ENCODE measurements around the gene CLCN7. TPM values are rescaled to one million over a fixed set of nuclear protein-coding genes. Genes with fewer than 3 reads are reported as not detected.
"Not testable (repeated sequence)": the region's sequence is repeated elsewhere in the genome, so short reads cannot be mapped to it uniquely, and the experiment has no call there.

CLCN7 gene
- total RNA-seq, 4 donors from 2014 or later = 46.3 to 140 (median 72.4) TPM

DNA sequence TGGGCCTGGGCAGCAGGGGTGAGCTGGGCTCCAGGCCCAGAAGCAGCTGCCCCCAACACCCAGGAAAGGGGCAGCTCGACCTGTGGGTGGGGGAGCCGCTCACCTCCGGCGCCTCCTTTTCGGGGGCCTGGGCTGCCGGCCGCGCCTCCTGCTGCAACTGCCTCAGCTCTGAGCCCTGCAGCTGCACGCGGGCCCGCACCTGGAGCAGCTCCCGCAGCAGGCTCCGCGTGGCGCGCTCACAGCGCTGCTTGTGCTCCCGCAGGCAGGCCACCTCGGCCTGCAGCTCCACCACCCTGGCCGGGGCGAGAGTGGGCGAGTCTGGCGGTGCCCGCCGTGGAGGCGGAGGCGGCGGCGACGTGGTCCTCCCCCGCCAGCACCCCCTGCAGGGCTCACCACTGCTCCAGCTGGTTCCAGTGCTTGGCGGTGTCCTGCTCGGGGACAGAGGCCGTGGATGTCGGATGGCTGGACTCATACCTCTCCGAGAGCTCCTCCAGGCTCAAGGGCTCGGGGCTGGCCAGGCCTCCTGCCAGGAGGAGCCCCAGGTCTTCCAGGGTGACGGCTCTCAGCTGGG, 31.3 kb downstream of the CLCN7 start:
- DNase-seq (ENCODE audit: low spot score in 2 of 2) = no peak
- TF ChIP-seq, protein P1, sequence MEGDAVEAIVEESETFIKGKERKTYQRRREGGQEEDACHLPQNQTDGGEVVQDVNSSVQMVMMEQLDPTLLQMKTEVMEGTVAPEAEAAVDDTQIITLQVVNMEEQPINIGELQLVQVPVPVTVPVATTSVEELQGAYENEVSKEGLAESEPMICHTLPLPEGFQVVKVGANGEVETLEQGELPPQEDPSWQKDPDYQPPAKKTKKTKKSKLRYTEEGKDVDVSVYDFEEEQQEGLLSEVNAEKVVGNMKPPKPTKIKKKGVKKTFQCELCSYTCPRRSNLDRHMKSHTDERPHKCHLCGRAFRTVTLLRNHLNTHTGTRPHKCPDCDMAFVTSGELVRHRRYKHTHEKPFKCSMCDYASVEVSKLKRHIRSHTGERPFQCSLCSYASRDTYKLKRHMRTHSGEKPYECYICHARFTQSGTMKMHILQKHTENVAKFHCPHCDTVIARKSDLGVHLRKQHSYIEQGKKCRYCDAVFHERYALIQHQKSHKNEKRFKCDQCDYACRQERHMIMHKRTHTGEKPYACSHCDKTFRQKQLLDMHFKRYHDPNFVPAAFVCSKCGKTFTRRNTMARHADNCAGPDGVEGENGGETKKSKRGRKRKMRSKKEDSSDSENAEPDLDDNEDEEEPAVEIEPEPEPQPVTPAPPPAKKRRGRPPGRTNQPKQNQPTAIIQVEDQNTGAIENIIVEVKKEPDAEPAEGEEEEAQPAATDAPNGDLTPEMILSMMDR (IDR thresholded peaks at IDR 0.05) = no peak
- no peak for TF ChIP-seq POLR2A (IDR thresholded peaks at IDR 0.05)
- no peak overlapping the region for H3K4me3 ChIP-seq (ENCODE audit: low read depth, poor library complexity, severe bottlenecking)
- WGBS, 2 donors = 82 to 87% methylated on average over 12 to 29 of the region's 38 CpGs
- intact Hi-C loops (cut with DNase I; ENCODE audit: low total_unique reads) = no loop called here

DNA sequence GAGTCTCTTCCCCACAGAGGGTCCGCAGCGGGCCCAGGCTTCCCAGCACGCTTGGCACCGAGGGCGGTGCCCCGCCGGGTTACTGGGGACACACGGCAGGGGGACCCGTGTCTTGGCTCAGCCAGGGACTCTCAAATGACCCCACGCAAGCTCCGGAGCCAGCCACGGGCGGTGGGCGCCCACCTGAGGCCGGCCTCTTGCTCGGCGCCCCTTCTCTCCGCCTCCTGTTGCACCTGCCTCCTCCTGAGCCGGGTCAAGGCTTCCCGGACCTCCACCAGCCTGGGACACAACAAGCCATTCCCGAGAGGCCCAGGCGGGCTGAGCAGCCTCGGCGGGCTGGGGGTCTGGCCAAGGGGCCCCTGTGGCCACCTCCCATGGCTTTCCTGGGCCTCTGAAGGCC, 32.1 kb downstream of the CLCN7 start:
- TF ChIP-seq, protein P1 (IDR thresholded peaks at IDR 0.05) = no peak
- TF ChIP-seq POLR2A (IDR thresholded peaks at IDR 0.05) = no peak
- intact Hi-C loops (cut with DNase I; ENCODE audit: low total_unique reads) = no loop called here
- DNase-seq (ENCODE audit: low spot score in 2 of 2) = no peak
- H3K4me3 ChIP-seq (ENCODE audit: low read depth, poor library complexity, severe bottlenecking) = no peak overlapping the region
- 81 to 85% methylated on average over 12 to 19 of the region's 24 CpGs for WGBS, 2 donors

DNA sequence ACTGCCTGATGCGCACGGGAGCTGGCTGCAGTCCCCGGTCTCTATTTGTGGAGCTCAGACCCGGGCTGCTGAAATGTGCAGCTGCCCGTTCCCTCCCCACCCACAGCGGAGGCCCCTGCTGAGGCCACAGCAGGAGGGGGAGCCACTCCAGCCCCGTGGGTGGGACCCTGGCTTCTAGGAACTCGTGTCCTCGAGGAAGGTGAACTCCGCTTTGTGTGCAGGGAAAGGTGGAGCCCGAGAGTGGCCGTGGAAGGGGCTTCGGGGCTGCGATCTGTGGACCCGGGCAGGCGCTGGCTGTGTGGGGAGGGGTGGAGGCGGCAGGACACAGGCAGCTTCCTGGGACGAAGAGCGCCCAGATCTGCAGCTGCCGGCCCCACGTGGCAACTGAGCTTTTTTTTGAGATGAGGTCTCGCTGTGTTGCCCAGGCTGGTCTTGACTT, 33.4 kb downstream of the CLCN7 start:
- no peak overlapping the region for H3K4me3 ChIP-seq (ENCODE audit: low read depth, poor library complexity, severe bottlenecking)
- no peak for DNase-seq (ENCODE audit: low spot score in 2 of 2)
- no peak for TF ChIP-seq POLR2A (IDR thresholded peaks at IDR 0.05)
- TF ChIP-seq, protein P1 (IDR thresholded peaks at IDR 0.05) = no peak
- 78 to 84% methylated on average over 21 to 22 of the region's 22 CpGs for WGBS, 2 donors
- intact Hi-C loops (cut with DNase I; ENCODE audit: low total_unique reads) = no loop called here

DNA sequence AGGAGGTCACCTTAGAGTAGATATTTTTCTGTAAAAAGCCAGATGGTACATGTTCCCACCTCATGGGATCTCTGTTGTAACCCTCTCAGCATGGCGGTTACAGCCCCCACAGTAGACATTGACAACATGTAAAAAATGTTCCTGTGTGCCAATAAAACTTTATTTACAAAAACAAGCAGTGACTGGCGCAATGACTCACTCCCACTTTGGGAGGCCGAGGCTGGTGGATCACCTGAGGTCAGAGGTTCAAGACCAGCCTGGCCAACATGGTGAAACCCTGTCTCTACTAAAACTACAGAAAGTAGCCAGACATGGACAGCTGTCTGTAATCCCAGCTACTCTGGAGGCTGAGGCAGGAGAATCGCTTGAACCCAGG, 35.1 kb downstream of the CLCN7 start:
- H3K4me3 ChIP-seq (ENCODE audit: low read depth, poor library complexity, severe bottlenecking); DNase-seq (ENCODE audit: low spot score in 2 of 2); intact Hi-C loops (cut with DNase I; ENCODE audit: low total_unique reads): not testable (repeated sequence)
- 88 to 95% methylated on average over 4 of the region's 4 CpGs for WGBS, 2 donors

DNA sequence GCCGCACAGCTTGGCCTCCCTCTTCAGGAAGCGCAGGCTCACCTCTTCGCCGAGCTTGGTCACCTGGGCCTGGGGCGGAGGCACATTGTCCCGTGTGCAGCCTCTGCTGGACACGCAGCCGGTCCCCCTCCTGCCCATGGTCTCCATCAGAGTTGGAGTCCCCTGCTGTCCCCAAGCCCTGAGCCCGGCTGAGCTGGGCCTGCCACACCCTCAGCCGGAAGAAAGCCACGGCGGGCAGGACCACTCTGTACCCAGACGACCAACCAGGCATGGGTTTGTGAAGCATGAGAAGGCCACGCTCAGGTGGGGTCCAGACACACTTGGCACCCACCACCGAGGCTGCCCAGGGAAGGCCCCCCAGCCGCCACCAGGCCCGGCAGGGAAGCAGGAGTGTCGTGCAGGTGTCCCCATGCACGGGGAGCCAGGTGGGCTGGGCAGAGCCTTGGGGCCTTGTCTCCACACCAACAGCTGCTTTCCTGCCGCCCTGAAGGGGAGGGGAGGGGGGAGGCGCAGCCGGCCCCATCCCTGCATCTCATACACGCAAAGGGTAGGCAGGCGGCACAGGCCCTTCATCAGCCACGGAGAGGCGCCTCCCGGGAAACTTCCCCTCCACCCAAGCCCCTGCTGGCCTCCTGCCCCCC, 35.6 kb downstream of the CLCN7 start:
- DNase-seq (ENCODE audit: low spot score in 2 of 2) = no peak
- TF ChIP-seq POLR2A (IDR thresholded peaks at IDR 0.05) = no peak
- TF ChIP-seq, protein P1 (IDR thresholded peaks at IDR 0.05) = no peak
- intact Hi-C loops (cut with DNase I; ENCODE audit: low total_unique reads) = no loop called here
- 83 to 85% methylated on average over 22 to 25 of the region's 27 CpGs for WGBS, 2 donors
- H3K4me3 ChIP-seq (ENCODE audit: low read depth, poor library complexity, severe bottlenecking) = no peak overlapping the region

DNA sequence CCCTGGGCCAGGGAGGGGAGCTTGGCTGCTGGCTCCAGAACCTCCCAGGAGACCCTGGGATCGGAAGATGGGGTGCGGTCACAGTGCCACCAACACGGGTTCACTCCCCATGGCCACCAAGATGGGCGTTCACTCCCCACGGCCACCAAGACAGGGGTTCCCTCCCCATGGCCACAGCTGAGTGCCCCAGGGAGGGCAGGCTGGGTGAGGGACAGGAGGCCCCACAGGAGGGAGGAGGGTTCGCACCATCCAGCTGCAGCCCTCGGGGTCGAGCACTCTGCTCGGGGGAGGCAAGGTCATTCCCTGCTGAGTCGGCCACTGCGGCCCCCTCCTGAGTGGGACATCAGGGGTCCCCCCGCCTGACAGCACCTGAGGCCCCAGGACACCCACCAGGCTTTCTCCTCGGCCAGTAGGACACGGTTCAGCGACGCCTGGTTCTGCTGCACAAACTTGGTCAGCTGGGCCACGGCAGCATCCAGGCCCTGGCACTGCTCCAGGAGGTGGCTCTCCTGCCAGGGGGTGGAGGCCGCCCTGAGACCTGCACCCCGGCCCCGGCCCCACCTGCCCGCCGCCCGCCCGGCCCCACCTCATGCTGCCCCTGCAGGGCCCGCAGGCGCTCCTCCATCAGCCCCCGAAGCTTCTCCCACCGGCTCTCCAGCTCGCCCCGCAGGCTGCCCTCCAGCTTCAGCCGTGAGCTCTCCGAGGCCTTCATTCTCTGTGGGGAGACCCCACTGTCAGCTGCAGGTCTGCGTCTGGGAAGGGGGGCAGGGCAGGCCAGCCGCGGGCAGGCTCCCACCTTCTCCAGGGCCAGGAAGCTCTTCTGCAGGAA, 36.4 kb downstream of the CLCN7 start:
- intact Hi-C loops (cut with DNase I; ENCODE audit: low total_unique reads) = no loop called here
- DNase-seq (ENCODE audit: low spot score in 2 of 2) = no peak
- WGBS, 2 donors = 87 to 89% methylated on average over 28 to 35 of the region's 35 CpGs
- TF ChIP-seq, protein P1 (IDR thresholded peaks at IDR 0.05) = no peak
- no peak for TF ChIP-seq POLR2A (IDR thresholded peaks at IDR 0.05)
- no peak overlapping the region for H3K4me3 ChIP-seq (ENCODE audit: low read depth, poor library complexity, severe bottlenecking)
